ENCODE results near the gene SAMM50. TPM values are rescaled to one million over a fixed set of nuclear protein-coding genes. Genes with fewer than 3 reads are reported as not detected.
A peak's percentile ranks its signal among the peaks of the same experiment; 100 is the strongest.

Gene SAMM50
- total RNA-seq, 1 donor from 2014 or later = 40.8 TPM

DNA sequence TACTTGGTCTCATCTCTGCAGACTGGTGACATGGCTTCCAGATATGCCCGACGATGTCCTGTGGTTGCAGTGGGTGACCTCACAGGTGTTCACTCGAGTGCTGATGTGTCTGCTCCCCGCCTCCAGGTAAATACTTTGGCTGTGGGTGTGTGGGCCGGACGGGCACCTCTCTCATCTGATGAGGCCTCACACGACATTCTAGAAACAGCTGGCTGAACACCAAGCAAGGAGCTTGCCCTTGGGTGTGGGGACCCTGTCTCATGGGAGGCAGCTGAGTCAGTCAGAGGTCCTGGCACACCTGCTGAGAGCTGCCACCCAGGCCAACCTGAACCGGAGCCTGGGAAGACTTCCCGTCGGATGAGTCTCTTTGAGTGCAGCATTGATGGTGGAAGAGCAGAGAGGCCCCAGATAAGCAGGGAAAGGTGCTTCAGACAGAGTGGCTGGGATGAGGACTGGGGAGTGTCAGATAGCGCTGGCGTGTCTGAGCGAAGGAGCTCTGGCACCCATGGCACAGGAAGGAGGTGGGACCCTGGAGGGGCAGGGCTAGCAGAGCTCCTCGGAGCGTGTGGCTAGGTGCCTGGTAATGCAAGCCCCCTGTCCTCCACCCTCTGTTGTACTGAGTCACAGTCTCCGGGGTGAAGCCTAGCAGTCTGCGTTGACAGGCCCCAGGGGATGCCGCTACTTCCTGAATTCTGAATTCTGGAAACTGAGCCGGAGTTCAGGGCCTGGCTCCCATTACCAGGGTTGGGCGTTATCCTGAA is 10.4 kb upstream of the SAMM50 start:
- H3K4me3 ChIP-seq (ENCODE audit: low read depth, low read length) = no peak overlapping the region
- DNase-seq (ENCODE audit: low read depth) = no peak
- TF ChIP-seq, protein P1, sequence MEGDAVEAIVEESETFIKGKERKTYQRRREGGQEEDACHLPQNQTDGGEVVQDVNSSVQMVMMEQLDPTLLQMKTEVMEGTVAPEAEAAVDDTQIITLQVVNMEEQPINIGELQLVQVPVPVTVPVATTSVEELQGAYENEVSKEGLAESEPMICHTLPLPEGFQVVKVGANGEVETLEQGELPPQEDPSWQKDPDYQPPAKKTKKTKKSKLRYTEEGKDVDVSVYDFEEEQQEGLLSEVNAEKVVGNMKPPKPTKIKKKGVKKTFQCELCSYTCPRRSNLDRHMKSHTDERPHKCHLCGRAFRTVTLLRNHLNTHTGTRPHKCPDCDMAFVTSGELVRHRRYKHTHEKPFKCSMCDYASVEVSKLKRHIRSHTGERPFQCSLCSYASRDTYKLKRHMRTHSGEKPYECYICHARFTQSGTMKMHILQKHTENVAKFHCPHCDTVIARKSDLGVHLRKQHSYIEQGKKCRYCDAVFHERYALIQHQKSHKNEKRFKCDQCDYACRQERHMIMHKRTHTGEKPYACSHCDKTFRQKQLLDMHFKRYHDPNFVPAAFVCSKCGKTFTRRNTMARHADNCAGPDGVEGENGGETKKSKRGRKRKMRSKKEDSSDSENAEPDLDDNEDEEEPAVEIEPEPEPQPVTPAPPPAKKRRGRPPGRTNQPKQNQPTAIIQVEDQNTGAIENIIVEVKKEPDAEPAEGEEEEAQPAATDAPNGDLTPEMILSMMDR (conservative IDR thresholded peaks at IDR 0.05; ENCODE audit: low read depth, low read length) = no peak

DNA sequence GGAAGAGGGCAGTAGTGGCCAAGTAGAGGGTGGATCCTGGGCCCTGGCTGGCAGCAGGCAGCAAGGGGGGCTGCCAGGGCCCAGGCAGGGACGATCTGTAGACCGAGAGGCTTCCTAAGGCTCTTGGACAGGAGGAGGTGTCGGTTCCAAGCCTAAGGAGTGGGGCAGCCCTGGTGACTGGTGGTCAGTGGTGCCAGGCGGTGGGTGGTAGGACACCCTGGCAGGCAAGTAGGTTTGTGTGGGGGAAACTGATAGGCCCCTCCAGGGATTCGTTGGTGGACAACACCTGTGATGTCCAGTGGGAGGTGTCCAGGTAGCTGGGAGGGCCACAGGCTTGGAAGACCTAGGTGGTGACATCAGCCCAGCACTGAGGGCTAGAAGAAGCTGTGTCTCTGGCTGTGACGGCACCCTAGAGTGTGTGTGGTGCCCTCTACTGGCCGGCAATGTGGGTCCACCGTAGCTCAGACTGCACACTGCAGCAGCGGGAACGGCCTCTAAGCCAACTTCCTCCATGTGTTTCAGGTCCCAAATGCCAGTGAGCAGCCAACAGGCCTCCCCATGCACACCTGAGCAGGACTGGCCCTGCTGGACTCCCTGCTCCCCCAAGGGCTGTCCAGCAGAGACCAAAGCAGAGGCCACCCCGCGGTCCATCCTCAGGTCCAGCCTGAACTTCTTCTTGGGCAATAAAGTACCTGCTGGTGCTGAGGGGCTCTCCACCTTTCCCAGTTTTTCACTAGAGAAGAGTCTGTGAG is 9.4 kb upstream of the SAMM50 start:
- DNase-seq (ENCODE audit: low read depth) = no peak
- TF ChIP-seq, protein P1 (conservative IDR thresholded peaks at IDR 0.05; ENCODE audit: low read depth, low read length) = peak; percentile 84
- no peak overlapping the region for H3K4me3 ChIP-seq (ENCODE audit: low read depth, low read length)

DNA sequence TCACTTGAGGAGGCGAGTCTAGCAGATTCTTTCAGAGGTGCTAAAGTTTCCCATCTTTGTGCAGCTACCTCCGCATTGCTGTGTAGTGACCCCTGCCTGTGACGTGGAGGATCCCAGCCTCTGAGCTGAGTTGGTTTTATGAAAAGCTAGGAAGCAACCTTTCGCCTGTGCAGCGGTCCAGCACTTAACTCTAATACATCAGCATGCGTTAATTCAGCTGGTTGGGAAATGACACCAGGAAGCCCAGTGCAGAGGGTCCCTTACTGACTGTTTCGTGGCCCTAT is 8.9 kb upstream of the SAMM50 start:
- TF ChIP-seq, protein P1 (conservative IDR thresholded peaks at IDR 0.05; ENCODE audit: low read depth, low read length) = no peak
- H3K4me3 ChIP-seq (ENCODE audit: low read depth, low read length) = no peak overlapping the region
- no peak for DNase-seq (ENCODE audit: low read depth)

DNA sequence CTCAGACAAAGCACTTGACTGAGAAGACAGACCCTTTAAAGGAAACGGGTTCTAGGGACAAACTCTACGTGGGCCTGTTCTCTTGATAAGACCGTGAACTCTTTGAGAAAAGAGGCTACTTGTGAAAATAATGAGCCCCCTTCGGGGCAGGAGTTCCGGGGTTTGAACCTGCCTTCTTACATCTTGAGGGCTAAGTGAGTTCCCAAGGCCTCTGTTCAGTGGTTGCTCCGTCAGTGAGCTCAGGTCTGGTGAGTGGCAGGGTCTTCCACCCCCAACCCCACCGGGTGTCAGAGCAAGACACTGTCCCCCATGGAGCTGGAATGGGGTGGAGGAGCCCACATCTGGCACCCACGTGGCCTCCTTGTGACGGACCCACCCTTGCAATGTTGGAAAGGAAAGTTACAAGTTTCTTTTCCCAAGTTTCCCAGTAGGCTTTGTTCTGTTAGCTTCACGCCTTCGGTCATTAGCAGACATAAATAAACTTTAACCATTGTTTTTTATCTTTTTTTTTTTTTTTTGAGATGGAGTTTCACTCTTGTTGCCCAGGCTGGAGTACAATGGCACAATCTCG is 6.3 kb upstream of the SAMM50 start:
- TF ChIP-seq, protein P1 (conservative IDR thresholded peaks at IDR 0.05; ENCODE audit: low read depth, low read length) = no peak
- H3K4me3 ChIP-seq (ENCODE audit: low read depth, low read length) = no peak overlapping the region
- no peak for DNase-seq (ENCODE audit: low read depth)

DNA sequence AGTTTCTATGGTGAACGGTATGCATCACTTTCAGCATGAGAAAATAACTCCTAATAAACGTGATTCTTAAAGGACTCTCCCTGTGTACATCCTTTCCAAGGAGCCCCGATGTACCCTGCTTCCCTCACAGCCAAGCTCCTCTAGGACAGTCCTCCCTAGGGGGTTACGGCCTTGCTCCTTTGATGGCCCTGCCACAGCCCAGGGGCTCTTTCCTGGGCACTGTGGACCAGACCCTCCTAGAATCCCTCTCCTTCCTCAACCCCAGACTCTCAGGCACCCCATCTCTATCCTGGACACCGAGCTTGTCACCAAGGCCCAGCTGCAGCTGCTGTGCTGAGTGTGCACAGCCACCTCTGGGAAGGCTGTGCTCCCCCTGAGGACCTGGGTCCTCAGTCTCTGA is 3.9 kb upstream of the SAMM50 start:
- no peak overlapping the region for H3K4me3 ChIP-seq (ENCODE audit: low read depth, low read length)
- DNase-seq (ENCODE audit: low read depth) = no peak
- TF ChIP-seq, protein P1 (conservative IDR thresholded peaks at IDR 0.05; ENCODE audit: low read depth, low read length) = no peak

DNA sequence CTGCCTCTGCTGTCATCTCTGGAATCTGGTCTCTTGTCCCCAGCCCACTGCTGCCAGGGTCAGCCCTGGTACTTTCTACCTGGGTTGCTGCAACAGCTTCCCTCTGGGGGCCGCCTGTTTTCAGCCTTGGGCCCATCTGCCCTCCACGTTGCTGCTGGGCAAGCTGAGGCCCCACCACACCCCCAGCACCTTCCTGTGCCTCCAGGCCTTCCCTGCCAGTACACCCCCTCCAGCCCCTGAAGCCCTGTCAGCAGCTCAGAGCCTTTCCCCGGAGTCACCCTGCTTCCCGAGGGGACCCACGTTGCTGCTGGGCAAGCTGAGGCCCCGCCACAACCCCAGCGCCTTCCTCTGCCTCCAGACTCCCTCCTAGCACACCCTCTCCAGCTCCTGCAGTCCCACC is 3.3 kb upstream of the SAMM50 start:
- H3K4me3 ChIP-seq (ENCODE audit: low read depth, low read length) = no peak overlapping the region
- TF ChIP-seq, protein P1 (conservative IDR thresholded peaks at IDR 0.05; ENCODE audit: low read depth, low read length) = no peak
- no peak for DNase-seq (ENCODE audit: low read depth)
